GM18502 (cell line): ENCODE measurements around the gene DUSP21.
"Not testable (repeated sequence)": the region's sequence is repeated elsewhere in the genome, so short reads cannot be mapped to it uniquely, and the experiment has no call there.

ENCODE experiments used
- ATAC-seq: cut with Tn5 transposase; IDR thresholded peaks from one replicate; pipeline ENCODE4 v1.9.1; 2021; ENCODE audit warnings: mild to moderate bottlenecking; ENCODE audit not compliant: unreplicated experiment, poor library complexity

Gene DUSP21

GRCh38 chrX:44843753-44844152 is at the start of gene DUSP21:
TSS of gene DUSP21 (plus strand) at chrX:44844021. CDS start at chrX:44844133, 112 bp downstream.
- ATAC-seq = no peak

DNA sequence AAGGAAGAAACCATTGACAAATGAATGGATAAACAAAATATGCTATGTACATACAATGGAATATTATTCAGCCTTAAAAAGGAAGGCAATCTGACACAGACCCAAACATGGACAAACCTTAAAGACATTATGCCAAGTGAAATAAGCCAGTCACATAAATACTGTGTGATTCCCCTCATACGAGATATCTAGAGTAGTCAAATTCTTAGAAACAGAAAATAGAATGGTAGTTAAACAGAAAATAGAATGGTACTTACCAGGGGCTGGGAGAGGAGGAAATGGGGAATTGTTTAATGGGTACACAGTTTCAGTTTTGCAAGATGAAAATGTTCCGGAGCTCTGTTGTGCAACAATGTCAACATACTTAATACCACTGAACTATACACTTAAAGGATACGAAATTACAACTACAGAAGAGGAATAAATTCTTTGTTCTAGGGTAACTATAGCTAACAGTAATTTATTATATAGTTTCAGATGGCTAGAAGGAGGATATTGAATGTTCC is 47.8 kb upstream of the DUSP21 start:
- no peak for ATAC-seq

DNA sequence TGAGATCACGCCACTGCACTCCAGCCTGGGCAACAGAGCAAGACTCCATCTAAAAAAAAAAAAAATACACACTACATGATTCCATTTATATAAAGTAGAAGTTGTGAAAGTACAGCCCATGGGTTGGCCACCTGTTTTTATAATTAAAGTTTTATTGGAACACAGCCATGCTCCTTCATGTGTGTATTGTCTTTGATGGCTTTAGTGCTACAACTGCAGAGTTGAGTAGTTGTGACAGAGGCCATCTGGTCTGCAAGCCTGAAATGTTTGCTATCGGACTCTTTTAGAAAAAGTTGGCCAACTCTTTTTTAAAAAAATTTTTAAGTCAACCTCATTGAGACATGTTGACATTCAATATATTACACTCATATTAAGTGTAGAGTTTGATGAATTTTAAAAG is 41.2 kb upstream of the DUSP21 start:
- ATAC-seq = no peak

GRCh38 chrX:44815681-44816080 is 28.1 kb upstream of the DUSP21 start:
- no peak for ATAC-seq

DNA sequence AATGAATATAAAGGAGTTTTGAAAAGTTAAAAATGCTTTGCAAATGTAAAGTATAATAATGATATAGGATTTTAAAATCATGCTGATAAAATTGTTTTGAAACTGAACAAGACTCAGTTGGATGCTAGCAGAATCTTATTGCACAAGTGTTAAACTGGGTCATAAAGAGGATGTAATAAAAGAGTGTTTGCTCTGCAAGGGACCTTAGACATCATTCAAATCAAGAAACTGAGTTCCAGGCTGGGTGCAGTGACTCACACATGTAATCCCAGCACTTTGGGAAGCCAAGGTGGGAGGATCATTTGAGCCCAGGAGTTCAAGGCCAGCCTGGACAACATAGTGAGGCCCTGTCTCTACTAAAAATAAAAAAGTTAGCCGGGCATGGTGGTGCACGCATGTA is 27.5 kb upstream of the DUSP21 start:
- ATAC-seq = no peak

DNA sequence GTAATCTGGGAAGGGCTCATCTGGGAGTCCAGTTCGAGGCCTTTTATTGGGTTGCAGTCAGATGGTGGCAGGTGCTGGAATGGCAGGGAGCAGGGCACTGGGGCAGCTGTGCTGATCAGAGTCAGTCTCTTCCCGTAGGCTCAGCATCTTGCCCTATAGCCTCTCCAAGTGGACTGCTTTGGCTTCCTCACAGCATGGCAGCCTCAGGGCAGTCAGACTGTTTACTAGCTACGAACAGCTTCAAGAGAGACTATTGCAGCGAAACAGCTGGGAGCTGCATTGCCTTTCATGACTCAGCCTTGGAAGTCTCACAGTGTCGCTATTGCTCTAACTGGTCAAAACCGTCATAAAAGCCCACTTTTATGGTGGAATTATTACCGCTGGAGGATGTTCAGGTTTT is 26.8 kb upstream of the DUSP21 start:
- ATAC-seq = no peak

DNA sequence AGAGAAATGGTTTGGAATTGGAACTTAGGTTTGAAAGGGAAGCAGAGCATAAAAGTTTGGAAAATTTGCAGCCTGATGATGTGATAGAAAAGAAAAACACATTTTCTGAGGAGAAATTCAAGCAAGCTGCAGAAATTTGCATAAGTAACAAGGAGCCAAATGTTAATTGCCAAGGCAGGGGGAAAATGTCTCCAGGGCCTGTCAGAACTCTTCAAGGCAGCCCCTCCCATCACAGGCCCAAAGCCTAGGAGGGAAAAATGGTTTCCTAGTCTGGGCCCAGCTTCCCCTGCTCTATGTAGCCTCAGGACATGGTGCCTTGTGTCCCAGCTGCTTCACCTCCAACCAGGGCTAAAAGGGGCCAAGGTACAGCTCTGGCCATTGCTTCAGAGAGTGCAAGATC is 21.2 kb upstream of the DUSP21 start:
- no peak for ATAC-seq

GRCh38 chrX:44823193-44823592 is 20.6 kb upstream of the DUSP21 start:
- ATAC-seq = not testable (repeated sequence)

- no peak for ATAC-seq
Observed at GRCh38 chrX:44828008-44828605, 15.7 kb upstream of the DUSP21 start.

DNA sequence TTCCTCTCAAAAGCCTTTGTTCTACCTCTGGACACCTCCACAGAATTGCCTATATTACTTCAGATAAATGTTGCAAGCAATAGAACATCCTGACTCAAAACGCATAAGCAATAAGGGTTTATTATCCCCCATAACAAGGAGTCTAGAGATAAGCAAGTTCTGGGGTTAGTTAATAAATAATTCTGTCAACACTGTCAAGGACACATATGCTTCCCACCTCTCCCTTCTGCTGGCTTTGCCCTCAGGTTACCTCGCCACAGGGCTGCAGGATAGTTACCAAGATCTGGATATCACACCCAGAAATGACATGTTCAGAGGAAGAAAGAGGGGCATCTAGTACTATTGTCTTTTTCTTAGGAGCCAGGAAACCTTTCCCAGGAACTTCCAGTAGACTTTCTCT is 14.0 kb upstream of the DUSP21 start:
- no peak for ATAC-seq

GRCh38 chrX:44842550-44843317 is 1.1 kb upstream of the DUSP21 start:
- no peak for ATAC-seq

- ATAC-seq = no peak
Observed at GRCh38 chrX:44843318-44843702, 511 bp upstream of the DUSP21 start.

GRCh38 chrX:44844204-44844603 is 383 bp downstream of the DUSP21 start:
- ATAC-seq = no peak

DNA sequence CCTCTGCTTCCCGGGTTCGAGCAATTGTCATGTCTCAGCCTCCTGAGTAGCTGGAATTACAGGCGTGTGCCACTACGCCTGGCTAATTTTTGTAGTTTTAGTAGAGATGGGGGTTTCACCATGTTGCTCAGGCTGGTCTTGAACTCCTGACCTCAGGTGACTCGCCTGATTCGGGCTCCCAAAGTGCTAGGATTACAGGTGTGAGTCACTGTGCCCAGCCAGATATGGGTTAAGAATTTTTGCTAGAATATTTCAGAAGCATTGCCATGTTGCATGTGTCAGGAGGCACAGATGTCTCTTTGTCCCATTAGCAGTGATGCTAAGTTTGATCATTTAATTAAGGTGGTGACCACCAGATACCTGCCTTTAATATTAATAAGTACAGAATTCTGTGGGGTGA is 7.1 kb downstream of the DUSP21 start:
- not testable (repeated sequence) for ATAC-seq

- ATAC-seq = no peak
Observed at GRCh38 chrX:44871114-44871645, 27.4 kb downstream of the DUSP21 start.

DNA sequence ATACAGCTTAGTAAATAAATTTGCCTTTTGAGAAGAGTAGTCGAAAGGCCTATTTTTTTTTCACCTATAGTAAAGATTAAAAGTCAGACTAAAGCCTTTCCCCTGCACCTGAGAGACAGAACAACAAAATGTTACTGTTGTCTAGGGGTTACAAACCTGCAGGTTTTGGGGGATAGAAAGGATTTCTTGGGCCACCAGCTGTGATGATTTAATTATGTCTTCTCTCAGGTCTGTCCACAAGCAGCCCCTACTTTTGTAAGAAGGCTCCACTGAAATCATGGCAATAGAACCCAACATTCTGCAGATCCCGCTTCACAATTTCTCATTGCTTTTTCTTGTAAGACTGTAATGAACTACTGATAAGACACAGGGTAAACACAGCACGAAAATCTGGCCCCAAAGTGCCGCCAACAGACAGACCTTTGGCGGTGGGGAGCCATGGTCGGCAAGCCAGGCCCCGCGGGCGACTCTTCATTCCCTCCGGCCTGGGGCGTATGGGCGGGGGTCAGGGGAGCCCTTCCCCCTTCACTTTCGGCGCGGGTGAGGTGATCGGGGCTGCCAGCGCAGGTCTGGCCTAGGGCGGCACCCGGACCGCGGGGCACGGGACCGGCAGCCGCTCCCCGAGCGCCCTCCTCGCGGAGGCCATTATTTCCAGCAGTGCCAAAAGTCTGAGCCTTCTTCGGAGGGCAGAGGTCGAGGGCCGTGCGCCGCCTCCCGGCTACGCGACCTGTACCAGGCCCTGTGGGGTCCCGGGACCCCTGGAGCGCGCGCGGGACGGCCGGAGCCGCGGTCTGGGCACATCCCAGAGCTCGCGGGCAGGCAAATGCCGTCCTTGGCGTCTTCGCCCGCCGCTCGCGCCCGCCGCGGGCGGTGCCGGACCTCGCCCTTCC is 28.4 kb downstream of the DUSP21 start:
- ATAC-seq = peak; percentile 35

GRCh38 chrX:44872821-44873414 is 29.1 kb downstream of the DUSP21 start, which contains the start of gene KDM6A:
TSS of gene KDM6A (plus strand) at chrX:44873188. CDS start at chrX:44873552, 364 bp downstream.
- ATAC-seq = peak; percentile 89

- ATAC-seq = peak; percentile 7
Observed at GRCh38 chrX:44873415-44874276, 29.8 kb downstream of the DUSP21 start.
